GM12878 (cell line): ENCODE results near the gene KIAA1671.

Experiments used
- CHD4 ChIP-seq: fragments of 200-600 bp; sonication (generic); IDR thresholded peaks from 2 replicates; pipeline ENCODE4 v1.6.1; 2016; ENCODE audit warnings: mild to moderate bottlenecking
- CTCF ChIP-seq, 3 experiments: IDR thresholded peaks in 2 of 3; conservative IDR thresholded peaks in 1 of 3; 2 replicates each; pipeline ENCODE4 v1.5.1; 2011; ENCODE audit warnings: low read depth in 3 of 3, low read length in 3 of 3, mild to moderate bottlenecking in 3 of 3, control low read depth in 2 of 3, moderate library complexity in 2 of 3, inconsistent platforms in 1 of 3, mixed read lengths in 1 of 3; ENCODE audit not compliant: control insufficient read depth in 2 of 3, insufficient read depth in 1 of 3; ENCODE audit errors: extremely low read depth in 1 of 3
- NFIC ChIP-seq: IDR thresholded peaks from 2 replicates; pipeline ENCODE4 v1.6.1; 2012; ENCODE audit warnings: low read depth, mild to moderate bottlenecking, inconsistent platforms, low read length, moderate library complexity
- NFYB ChIP-seq: IDR thresholded peaks from 2 replicates; pipeline ENCODE4 v1.6.1; 2011; ENCODE audit warnings: low read depth, mild to moderate bottlenecking, low read length, improper control_type of control experiment, moderate library complexity; ENCODE audit not compliant: insufficient read depth
- SPI1 ChIP-seq: IDR thresholded peaks from 2 replicates; pipeline ENCODE4 v1.6.1; 2011; ENCODE audit warnings: low read depth, mild to moderate bottlenecking, low read length, moderate library complexity, borderline replicate concordance; ENCODE audit not compliant: insufficient read depth
- ZNF274 ChIP-seq: IDR thresholded peaks from one replicate; pipeline ENCODE4 v1.8.0; 2011; ENCODE audit not compliant: insufficient read length, insufficient read depth
- TF ChIP-seq, protein P1 (sequence below): fragments of 450-650 bp; IDR thresholded peaks from 2 replicates; pipeline ENCODE4 v1.6.1; 2017; ENCODE audit warnings: antibody characterized with exemption, mild to moderate bottlenecking, moderate library complexity

DNA sequence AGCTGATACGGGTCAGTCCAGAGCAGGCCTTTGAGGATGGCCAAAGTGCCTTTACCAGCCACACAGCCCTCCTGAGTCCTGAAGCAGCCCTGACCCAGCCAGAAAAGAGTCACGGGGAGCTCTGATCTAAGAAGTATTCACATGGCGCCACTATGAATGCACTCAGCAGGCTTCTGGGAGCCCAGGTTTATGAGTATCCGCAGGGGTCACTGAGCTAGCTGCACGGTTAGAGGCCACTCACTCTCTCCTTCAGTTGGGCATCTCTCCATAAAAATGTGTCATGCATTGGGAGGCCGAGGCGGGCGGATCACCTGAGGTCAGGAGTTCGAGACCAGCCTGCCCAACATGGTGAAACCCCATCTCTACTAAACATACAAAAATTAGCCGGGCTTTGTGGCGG, 10.3 kb downstream of the KIAA1671 start:
- no peak for TF ChIP-seq CTCF (IDR thresholded peaks at IDR 0.05 in 2 of 3, conservative IDR thresholded peaks at IDR 0.05 in 1 of 3; ENCODE audit: control insufficient read depth in 2 of 3, extremely low read depth in 1 of 3, insufficient read depth in 1 of 3, low read depth in 3 of 3, low read length in 3 of 3)
- TF ChIP-seq, protein P1, sequence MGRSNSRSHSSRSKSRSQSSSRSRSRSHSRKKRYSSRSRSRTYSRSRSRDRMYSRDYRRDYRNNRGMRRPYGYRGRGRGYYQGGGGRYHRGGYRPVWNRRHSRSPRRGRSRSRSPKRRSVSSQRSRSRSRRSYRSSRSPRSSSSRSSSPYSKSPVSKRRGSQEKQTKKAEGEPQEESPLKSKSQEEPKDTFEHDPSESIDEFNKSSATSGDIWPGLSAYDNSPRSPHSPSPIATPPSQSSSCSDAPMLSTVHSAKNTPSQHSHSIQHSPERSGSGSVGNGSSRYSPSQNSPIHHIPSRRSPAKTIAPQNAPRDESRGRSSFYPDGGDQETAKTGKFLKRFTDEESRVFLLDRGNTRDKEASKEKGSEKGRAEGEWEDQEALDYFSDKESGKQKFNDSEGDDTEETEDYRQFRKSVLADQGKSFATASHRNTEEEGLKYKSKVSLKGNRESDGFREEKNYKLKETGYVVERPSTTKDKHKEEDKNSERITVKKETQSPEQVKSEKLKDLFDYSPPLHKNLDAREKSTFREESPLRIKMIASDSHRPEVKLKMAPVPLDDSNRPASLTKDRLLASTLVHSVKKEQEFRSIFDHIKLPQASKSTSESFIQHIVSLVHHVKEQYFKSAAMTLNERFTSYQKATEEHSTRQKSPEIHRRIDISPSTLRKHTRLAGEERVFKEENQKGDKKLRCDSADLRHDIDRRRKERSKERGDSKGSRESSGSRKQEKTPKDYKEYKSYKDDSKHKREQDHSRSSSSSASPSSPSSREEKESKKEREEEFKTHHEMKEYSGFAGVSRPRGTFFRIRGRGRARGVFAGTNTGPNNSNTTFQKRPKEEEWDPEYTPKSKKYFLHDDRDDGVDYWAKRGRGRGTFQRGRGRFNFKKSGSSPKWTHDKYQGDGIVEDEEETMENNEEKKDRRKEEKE = no peak
- no peak for TF ChIP-seq SPI1
- TF ChIP-seq CHD4 = no peak
- no peak for TF ChIP-seq NFYB
- no peak for TF ChIP-seq NFIC
- TF ChIP-seq ZNF274 = no peak
